ENCODE data around the gene PRKCG.
"Not testable (repeated sequence)": the region's sequence is repeated elsewhere in the genome, so short reads cannot be mapped to it uniquely, and the experiment has no call there.

PRKCG gene

DNA sequence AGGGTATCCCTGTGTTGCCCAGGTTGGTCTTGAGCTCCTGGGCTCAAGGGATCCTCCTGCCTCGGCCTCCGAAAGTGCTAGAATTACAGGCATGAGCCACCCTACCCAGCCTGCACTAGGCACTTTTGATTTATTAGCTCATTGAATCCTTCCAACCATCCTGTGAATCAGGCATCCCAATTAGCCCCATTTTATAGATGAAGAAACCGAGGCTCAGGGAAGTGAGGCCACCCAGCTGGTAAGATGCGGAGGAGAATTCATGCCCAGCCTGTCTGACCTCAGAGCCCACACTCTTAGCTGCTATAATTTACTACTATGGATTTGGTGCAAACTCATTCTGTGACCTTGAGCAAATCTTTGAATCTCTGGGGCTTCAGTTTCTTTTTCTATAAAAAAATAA, 62.9 kb downstream of the PRKCG start:
- no peak for DNase-seq

- no peak for DNase-seq
Observed at GRCh38 chr19:53945441-53945840, 63.4 kb downstream of the PRKCG start.

GRCh38 chr19:53945998-53946397, 64.0 kb downstream of the PRKCG start:
- no peak for DNase-seq

- DNase-seq = no peak
Observed at GRCh38 chr19:53947624-53948023, 65.6 kb downstream of the PRKCG start.

DNA sequence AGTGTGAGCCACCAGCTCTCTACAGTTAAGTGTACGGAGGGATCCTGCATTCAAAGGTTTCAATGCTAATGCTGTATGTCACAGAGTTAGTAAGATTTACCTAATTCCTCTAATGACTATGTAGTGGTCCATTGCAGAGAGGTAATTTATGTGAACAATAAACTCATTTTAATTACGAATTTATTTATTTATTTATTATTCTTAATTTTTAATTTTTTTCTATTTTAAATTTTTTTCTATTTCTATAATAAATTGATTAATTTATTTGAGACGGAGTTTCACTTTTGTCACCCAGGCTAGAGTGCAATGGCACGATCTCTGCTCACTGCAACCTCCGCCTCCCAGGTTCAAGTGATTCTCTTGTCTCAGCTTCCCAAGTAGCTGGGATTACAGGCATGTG, 66.6 kb downstream of the PRKCG start:
- DNase-seq = not testable (repeated sequence)

DNA sequence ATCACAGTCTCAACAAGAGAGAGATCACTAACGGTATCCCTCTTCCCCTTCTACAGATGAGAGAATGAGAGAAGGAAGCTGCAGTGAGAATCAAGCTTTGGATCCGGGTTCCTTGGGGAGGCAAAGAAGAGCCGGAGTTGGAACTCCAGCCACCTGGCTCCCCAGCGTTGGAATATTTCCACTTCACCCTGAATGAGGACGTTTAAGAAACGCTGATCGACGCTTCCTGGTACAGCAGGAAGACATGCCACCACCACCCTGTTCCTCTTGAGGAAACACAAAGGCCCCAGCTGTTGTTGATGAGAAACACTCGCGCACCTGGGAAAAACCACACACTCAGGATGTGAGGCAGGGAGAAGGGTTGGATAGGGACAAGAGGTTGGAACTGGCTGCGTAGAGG, 69.4 kb downstream of the PRKCG start:
- DNase-seq = no peak

GRCh38 chr19:53951947-53952346, 70.0 kb downstream of the PRKCG start:
- no peak for DNase-seq

DNA sequence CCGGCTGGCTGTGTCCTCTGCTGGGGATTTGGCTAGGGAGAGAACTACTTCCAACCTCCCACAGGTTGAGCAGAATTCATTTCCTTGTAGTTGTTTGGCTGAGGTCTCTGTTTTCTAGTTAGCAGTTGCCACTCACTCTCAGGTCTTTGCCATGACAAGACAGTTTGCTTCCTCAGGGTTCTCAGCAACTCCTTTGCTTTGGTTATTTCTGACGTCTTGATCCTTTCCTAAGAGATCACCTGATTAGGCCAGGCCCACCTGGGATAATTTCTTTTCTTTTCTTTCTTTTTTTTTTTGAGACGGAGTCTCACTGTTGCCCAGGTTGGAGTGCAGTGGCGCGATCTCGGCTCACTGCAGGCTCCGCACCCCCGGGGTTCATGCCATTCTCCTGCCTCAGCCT, 71.4 kb downstream of the PRKCG start:
- no peak for DNase-seq
